ENCODE results near the gene NIT2.
"Not testable (repeated sequence)": the region's sequence is repeated elsewhere in the genome, so short reads cannot be mapped to it uniquely, and the experiment has no call there.

NIT2 gene

GRCh38 chr3:100338911-100339310 is 4.4 kb downstream of the NIT2 start:
- DNase-seq (ENCODE audit: low spot score): no peak

- no peak for DNase-seq (ENCODE audit: low spot score)
Measured at GRCh38 chr3:100339786-100340185, 5.2 kb downstream of the NIT2 start.

- no peak for DNase-seq (ENCODE audit: low spot score)
Measured at GRCh38 chr3:100340527-100340926, 6.0 kb downstream of the NIT2 start.

- no peak for DNase-seq (ENCODE audit: low spot score)
Measured at GRCh38 chr3:100348727-100349126, 14.2 kb downstream of the NIT2 start.

DNA sequence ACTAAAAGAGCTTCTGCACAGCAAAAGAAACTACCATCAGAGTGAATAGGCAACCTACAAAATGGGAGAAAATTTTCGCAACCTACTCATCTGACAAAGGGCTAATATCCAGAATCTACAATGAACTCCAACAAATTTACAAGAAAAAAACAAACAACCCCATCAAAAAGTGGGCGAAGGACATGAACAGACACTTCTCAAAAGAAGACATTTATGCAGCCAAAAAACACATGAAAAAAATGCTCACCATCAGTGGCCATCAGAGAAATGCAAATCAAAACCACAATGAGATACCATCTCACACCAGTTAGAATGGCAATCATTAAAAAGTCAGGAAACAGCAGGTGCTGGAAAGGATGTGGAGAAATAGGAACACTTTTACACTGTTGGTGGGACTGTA is 17.2 kb downstream of the NIT2 start:
- not testable (repeated sequence) for DNase-seq (ENCODE audit: low spot score)

DNA sequence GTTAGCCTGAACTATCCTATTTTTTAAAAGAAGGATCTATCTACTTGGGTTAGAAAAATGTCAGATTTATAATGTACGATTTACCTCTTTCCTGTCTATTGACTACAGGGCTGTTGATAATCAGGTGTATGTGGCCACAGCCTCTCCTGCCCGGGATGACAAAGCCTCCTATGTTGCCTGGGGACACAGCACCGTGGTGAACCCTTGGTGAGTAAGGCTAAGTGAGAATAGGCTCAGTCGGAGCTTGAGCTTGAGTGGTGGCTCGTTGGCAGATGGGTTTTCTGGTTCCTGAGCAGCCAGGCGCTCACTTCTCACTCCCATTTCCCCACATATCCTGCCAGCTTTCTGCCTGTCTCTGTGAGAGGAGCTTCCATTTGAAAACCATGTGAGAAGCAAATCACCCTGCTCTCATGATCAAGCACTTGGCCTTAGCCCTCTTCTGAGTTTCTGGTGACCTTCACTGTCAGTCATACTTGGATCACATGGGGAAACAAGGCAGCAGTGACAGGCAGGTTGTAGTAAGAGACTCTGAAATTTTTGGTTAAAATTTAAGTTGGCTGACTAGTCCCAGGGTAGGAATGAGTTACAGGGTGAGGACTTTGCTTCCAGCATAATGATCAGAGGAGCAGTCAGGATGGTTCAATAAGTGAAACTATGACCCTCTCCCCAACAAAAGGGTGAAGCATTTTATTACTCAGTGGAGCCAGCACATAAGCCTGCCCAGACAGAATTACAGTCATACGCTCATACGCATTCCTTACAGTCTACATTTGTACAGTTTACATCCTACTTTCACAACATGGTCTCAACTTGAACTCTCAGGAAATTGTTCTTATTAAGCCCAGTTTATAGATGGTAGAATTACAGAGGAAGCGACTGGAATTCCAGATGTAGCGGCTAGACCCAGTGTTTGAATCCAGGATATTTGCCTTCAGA is 18.0 kb downstream of the NIT2 start:
- DNase-seq (ENCODE audit: low spot score): no peak

DNA sequence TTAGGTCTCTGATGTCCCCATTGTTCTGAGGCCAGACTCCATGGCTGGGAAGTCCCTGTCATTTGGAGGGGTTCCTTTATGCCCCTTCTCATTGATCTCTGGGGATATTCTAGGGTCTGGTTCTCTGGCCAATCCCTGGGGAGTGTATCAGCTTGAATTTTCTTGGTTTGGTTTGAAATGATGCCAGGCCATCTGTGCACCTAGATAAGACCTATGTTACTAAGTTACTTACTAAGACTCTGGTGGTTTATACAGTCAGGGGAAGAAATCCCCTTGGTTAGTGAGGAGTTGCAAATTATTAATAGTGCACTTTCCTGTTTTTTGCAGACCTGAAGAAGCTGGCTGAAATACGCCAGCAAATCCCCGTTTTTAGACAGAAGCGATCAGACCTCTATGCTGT is 20.3 kb downstream of the NIT2 start:
- DNase-seq (ENCODE audit: low spot score): no peak

- DNase-seq (ENCODE audit: low spot score): no peak
Measured at GRCh38 chr3:100358413-100358812, 23.9 kb downstream of the NIT2 start.

DNA sequence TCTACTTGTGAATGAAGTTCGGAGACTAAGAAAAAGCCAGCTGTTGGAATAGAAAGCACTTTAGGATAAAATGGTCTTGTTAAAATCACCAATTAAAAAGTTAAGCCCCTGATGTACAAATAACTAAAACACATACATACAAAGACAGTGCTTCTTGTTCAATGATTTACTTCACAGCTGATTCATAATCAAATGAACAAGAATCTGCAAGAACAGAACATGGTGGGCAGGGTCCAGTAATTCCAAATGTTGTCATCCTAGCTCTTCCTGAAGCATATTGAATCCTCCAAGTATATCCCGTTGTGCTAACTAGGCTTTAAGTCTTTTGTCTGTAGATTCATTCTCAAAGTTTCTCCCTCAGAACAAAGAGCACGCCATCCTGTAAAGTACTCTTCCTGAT is 24.5 kb downstream of the NIT2 start:
- DNase-seq (ENCODE audit: low spot score): no peak

DNA sequence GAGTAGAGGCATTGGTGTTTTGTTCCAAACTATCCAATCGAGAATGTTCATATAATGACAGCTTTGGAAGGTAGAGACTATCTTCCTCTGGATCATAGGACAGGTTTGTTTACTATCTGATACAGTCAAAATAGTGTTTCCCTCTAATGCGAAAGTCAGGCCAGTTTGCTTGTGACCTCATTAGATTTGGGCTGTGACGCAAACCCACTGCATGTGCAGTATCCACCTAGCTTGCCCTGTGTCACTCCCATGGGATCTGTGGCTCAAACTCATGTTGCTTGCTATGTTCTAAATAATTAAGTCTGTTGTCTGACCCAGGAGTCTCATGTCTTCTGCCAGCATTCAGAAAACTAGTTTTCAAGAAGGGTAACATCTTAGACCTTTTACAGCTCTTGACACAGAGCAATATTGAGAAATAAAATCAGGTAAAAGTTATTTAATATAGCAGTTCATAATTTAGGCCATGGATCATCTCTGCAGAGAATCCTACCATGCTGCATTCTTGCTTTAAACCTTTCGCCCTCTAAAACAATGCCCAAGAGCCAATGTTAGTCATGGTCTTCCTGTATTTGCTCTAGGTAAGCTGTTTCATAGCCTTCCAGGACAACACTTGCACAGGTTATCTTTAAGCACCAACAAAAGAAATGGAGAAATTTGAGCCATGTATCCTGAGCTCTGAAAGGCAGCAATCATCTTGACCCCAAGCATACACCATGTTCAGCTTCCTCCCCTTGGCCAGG is 26.4 kb downstream of the NIT2 start:
- DNase-seq (ENCODE audit: low spot score): no peak

- no peak for DNase-seq (ENCODE audit: low spot score)
Measured at GRCh38 chr3:100361897-100362296, 27.3 kb downstream of the NIT2 start.

DNA sequence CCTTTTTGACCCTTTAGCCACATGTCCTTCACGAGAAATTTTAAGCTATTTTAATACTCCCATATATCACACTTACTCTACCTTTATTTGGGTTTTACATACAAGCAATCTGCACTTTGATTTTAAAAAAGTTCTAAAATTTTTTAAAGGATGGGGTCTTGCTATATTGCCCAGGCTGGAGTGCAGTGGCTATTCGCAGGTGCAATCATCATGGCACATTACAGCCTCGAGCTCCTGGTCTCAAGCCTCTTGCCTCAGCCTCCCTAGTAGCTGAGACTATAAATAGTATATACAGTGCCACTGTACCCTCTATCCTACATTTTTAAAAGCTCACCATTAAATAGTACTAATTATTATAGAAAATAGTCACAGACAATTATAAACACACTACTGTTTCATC is 29.9 kb downstream of the NIT2 start:
- no peak for DNase-seq (ENCODE audit: low spot score)

DNA sequence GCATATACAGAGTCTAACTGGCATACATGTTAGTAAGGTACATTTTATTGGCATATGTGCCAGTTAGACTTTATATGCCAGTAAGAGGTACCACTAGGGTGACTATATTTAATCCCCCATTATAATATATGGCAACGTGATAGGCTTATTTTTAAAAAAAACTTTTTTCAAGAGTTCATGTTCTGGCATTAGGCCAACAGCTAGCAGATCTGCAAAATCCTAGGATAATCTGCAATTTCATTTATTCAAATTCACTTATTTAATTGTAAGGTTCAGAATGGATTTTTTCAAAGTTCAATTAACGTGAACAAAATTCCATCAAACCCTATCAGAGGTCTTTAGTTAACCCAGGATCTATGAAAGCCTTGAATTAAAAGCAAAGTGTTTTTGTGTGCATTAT is 31.9 kb downstream of the NIT2 start:
- DNase-seq (ENCODE audit: low spot score): no peak

DNA sequence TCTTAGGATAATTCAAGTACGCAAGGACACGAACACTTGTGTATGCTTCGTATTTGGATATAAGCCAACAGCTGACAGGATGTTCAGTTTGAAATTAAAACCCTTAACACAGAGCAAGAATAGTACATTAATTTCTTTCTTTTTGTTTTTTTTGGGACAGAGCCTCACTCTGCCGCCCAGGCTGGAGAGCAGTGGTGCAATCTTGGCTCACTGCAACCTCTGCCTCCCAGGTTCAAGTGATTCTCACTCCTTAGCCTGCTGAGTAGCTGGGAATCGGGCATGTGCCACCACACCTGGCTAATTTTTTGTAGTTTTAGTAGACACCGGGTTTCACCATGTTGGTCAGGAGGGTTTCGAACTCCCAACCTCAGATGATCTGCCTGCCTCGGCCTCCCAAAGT is 33.9 kb downstream of the NIT2 start:
- DNase-seq (ENCODE audit: low spot score): no peak

- no peak for DNase-seq (ENCODE audit: low spot score)
Measured at GRCh38 chr3:100370756-100371155, 36.2 kb downstream of the NIT2 start.

DNA sequence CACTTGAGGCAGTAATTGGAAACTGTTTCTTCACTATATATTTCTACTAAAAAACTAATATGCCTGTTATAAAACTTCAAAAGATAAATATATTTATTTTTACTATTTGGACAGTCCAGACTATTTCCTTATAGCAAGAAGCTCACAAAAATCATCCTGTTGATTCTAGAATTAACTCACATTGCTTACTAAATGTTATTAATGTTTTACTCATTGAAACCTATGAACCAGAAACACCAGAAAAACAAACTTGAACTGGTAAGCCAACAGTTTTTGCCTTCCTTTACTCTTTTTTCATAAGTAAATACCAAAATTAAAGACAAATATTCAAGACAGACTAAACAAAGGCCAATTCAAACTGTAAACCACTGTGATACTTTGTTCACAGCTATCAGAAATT is 40.0 kb downstream of the NIT2 start:
- no peak for DNase-seq (ENCODE audit: low spot score)

DNA sequence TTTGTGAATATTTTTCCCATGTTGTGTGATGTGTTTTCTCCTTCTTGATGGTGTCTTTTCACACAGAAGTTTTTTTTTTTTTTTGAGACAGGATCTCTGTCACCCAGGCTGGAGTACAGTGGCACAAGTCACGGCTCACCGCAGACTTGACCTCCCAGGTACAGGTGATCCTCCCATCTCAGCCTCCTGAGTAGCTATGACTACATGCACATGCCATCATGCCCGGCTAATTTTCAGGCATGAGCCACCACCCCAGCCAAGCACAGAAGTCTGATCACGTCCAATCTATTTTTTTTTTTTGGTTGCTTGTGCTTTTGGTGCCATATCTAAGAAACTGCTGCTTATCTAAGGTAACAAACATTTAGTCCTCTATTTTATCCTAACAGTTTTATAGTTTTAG is 41.7 kb downstream of the NIT2 start:
- DNase-seq (ENCODE audit: low spot score): no peak

DNA sequence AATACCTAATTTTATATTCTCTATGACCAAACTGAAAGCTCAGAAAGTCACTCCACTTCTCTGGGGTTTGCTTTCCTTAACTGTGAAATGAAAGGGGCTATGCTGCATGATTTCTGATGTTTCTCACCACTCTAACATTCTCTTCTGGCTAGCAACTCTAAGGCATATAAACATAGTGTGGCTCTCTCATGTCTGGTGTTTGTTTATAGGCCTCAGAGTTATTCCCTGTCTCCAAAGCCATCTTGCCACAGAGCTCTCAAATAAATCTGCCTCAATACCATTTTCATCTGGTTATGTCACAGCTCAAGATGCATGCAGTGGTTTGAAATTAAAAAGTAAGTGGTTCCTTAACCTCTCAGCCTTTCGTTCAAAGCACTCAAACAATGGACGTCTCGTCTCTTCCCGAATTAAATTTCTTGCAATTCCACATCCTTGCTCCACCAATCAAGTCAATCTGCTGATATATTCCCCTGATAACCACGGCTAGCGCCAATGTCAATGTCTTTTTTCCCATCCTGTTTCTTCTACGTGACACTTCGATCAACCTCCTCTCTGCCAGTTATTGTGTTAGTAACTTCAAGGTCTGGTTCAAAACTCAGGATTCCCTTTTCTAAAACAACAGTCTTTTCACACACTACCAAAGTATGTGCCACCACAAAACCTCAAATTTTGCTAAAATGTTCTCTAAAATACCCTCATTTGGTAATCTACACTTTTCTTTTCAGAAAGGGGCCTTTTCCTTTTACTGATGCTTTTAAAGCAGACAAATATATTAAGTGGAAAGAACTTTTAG is 50.4 kb downstream of the NIT2 start:
- no peak for DNase-seq (ENCODE audit: low spot score)

- DNase-seq (ENCODE audit: low spot score): no peak
Measured at GRCh38 chr3:100386437-100387074, 52.0 kb downstream of the NIT2 start.

GRCh38 chr3:100389025-100389424 is 54.5 kb downstream of the NIT2 start:
- no peak for DNase-seq (ENCODE audit: low spot score)

DNA sequence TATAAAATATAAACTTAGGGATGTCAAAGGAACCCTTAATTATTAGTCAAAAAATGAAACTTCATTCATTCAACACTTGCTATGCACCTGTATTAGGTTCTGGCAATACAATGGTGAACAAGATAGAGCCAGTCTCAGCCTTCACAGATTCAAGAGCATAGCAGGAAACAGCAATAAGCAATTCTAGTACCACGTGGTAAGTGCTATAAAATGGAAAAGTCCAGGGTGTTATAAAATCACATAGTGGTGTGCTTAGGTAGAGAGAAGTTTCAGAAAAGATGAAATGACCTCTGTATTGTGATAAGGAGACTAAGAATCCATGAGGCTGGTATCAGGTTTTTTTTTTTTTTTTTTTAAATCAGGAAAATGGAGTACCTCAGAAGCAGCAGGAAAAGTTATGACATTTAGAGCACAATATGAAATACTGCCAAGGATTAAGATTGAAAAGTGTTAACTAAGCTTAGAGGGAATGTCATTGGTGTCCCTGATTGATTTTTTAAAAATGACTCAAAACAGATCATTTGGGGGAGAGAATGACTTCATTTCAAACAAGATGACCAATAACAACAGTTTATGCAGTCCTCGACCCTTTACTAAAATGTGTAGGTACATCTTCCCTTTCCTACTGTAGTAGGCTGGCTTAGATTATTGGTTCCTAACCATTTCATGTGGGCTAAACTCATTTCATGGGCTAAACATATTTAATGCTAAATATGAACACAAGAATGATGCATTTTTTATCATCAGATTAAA is 61.3 kb downstream of the NIT2 start:
- no peak for DNase-seq (ENCODE audit: low spot score)
